Smooth muscle cell of trachea (primary cell): ENCODE measurements around the gene SMAD6. TPM values are rescaled to one million over a fixed set of nuclear protein-coding genes. Genes with fewer than 3 reads are reported as not detected.

Source experiments
- total RNA-seq: library from RNA; depleted of rRNA; stranded (reverse); fragments of >200 nt; gene quantifications from 2 replicates; pipeline ENCODE4 v1.2.1, GENCODE V29; 2014

The SMAD6 gene
- 16.6 and 23.3 TPM in 2 replicates for total RNA-seq

DNA sequence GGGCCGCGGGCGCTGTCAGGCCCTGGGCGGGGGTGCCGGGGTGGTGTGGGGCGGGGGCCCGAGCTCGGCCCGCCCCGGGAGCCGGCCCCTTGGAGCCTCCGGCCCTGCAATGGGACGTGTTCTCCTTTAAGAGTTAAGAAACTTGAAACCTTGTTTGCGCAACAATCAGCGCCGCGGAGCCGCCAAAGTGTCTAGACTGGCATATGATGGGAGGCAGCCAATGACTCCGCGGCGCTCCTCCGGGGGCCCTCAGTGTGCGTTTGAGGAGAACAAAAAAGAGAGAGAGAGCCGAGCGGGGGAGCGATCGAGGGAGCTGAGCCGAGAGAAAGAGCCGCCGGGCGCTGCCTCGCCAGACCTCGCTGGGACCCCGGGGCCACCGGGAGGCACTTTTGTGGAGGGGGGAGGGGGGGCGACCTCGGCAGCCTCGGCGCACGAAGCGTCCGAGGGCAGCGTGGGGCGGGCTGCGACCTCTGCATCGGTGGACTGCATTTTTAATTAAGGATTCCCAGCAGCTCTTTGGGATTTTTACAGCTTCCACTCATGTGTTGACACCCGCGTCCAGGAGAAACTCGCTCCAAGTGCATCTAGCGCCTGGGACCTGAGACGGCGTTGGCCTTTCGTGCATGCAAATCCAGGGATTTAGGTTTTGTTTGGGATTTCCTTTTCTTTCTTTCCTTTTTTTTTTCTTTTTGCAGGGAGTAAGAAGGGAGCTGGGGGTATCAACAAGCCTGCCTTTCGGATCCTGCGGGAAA, at the start of gene SMAD6:
Gene SMAD6, plus strand, starts transcription at position 202 of the 752 bp plus-strand sequence. CDS start 1,023 bp downstream, outside the sequence.

Other genes starting within 250 kb of the SMAD6 start
- gene SNAPC5, start 204.5 kb upstream of the SMAD6 start, total RNA-seq = 20.5 and 27.5 TPM in 2 replicates
- gene RPL4, start 197.4 kb upstream of the SMAD6 start, total RNA-seq = 2,276 and 4,330 TPM in 2 replicates
- gene ZWILCH, start 196.9 kb upstream of the SMAD6 start, total RNA-seq = 7.9 and 28.7 TPM in 2 replicates
- 2.6 TPM in 2 replicates for gene LCTL, start 136.2 kb upstream of the SMAD6 start, total RNA-seq